GM10266 (cell line): ENCODE results near the gene FOXK1.

Experiments used
- DNase-seq: peaks from one replicate; pipeline ENCODE4 v3.0.0; 2012; ENCODE audit errors: extremely low spot score
- TF ChIP-seq, protein P1 (sequence below): IDR thresholded peaks from 2 replicates; pipeline ENCODE4 v1.5.1; 2012; ENCODE audit warnings: mild to moderate bottlenecking, low read depth; ENCODE audit not compliant: control insufficient read depth, insufficient read depth; ENCODE audit errors: missing control alignments

Gene FOXK1

DNA sequence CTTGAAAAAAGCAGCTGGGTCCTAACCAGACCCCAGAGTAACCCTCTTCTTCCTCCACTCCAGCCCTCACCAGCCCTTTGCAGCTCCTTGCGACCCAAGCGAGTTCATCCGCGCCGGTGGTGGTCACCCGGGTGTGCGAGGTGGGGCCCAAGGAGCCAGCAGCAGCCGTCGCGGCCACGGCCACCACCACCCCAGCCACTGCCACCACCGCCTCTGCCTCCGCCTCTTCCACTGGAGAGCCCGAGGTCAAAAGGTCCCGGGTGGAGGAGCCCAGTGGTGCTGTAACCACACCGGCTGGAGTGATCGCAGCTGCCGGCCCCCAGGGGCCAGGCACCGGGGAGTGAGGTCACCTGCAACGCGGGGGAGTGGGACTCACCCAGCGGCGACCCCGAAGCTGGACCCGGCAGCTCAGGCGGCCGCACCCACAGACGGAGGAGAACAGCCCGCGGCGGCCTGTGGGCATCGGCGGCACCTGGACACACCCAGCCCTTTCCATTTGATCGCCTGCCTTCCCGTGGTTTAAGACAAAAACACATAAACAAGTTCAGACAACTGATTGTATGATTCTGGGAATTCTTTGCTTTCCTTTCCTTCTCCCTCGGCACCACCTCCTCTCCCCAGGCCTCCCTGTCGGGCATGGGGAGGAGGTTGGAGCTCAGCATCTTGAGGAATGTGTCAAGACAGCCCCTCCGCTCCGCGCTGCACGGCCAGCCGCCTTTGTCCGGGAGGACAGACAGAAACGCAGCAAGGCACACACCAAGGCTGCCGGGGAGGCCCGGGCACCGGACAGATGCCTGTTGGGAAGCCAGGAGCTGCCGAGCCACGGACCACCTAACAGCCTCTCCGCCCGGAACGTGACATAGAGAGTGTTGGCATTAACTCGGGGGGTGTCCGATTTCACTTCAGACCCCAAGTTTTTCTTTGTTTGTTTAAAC lies 80.3 kb downstream of the FOXK1 start:
- no peak for DNase-seq
- TF ChIP-seq, protein P1, sequence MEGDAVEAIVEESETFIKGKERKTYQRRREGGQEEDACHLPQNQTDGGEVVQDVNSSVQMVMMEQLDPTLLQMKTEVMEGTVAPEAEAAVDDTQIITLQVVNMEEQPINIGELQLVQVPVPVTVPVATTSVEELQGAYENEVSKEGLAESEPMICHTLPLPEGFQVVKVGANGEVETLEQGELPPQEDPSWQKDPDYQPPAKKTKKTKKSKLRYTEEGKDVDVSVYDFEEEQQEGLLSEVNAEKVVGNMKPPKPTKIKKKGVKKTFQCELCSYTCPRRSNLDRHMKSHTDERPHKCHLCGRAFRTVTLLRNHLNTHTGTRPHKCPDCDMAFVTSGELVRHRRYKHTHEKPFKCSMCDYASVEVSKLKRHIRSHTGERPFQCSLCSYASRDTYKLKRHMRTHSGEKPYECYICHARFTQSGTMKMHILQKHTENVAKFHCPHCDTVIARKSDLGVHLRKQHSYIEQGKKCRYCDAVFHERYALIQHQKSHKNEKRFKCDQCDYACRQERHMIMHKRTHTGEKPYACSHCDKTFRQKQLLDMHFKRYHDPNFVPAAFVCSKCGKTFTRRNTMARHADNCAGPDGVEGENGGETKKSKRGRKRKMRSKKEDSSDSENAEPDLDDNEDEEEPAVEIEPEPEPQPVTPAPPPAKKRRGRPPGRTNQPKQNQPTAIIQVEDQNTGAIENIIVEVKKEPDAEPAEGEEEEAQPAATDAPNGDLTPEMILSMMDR, result no peak

DNA sequence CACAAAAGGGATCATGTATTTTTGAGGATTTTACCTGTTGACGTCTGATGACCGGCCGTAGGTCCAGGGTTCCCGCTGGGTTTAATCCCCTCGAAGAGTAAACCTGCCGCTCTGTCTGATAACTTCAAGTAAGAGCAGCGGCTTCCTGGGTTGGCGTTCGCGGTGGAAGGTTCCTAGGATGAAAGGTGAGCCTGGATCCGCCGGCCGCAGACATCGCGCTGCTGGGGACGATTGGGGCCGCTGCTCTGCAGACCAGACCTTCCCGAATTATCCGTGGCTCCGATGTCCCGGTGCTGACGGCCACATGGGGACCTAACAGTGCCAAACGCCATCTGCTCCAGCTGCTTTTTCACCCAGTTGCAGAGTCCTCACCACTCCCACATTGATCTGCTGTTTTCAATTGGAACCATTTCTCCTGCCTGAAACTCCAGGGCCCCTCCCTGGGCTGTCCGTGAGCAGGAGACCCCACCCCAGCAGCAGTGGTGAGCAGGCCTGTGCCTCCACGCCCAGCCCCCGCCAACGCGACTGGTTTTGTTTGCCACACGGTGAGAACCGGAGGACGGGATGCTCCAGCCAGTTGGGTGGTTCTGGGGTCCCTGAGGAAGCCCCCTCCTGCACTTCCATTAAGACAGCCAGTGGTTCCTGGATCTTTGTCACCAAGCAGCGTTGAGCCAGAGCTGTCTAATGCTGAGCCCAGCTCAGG lies 81.1 kb downstream of the FOXK1 start:
- TF ChIP-seq, protein P1, result no peak

DNA sequence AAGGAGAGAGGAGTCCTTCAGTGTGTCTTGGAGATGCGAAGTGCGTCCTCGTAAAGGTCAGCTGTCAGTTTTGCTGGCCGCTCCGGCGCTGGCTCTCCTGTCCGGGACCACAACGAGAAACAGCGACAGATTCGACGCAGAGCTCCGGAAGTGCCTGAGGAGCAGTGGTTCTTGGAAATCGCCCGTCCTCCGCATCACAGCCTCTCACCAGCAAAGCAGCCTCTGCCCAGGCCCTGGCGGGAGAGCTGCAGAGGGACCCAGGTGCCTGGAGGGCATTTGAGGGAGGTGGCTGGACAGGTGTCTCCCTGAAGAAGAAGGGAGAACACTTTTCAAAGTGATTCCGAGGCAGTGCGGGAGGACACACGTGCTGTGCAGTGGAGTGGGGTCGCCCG lies 81.7 kb downstream of the FOXK1 start:
- DNase-seq, result no peak
- TF ChIP-seq, protein P1, result no peak

More for the DNA sequence above, 81.1 kb downstream of the FOXK1 start:
- DNase-seq, result no peak

DNA sequence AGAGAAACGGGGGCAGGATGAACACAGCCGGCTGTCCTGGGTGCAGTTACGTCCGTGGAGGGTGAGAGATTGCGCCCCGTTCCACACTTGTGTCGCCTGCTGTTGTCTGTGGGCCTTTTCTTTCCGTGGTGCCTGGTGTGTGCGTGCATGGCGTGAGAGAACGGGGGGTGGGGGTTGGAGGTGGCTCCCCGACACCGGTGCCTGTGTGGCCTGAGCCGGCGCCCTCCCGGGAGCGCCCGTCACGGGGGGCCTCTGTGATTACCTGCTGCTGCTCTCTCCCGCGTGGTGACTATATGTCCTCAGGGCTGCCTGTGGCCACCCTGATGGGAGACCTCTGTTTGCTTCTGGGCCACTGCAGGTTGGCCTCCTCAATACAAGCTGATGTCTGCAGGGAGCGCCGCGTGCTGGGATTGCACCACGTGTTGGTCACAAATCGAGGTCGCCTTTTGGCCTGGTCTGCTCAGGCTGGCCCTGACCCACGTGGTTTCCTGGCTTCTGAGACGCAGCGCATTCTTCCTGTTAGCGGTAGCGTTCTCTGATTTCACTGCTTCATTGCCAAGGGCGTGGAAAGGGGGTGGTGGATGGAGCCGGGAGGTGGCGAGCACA lies 82.4 kb downstream of the FOXK1 start:
- DNase-seq, result no peak
- TF ChIP-seq, protein P1, result no peak

DNA sequence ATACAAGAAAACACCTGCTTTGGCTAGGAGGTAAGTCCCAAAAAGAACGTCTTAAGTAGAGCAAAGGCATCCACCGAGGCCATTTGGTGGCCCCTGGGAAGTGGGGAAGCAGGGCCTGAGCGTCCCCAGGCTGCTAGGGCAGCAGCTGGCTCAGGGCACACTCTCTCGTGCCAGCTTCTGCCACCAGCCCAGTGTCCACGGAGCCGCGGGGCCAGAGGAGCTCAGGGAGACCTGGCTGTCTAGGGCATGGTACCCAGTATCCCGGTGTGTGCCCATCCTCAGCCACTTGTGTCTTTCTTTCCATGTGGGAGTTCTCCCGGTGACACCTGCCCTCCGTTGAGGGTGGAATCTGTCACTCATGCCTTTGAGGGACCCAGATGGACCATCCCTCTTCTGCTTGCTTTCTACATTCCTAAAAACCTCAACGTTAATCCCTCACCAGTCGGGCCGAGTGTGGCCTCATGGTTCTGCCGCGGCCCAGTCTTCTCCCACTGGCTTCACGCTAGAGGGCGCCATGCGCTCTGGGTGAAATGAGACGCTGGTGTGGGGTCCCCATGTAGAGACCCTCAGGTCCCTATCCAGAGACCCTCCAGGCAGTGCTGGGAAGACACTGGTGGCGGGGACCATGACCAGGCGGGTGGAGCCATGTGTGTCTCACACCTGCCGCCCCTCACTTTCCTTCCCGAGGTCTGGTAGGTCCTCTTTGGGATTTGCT lies 83.8 kb downstream of the FOXK1 start:
- DNase-seq, result no peak
- TF ChIP-seq, protein P1, result no peak

DNA sequence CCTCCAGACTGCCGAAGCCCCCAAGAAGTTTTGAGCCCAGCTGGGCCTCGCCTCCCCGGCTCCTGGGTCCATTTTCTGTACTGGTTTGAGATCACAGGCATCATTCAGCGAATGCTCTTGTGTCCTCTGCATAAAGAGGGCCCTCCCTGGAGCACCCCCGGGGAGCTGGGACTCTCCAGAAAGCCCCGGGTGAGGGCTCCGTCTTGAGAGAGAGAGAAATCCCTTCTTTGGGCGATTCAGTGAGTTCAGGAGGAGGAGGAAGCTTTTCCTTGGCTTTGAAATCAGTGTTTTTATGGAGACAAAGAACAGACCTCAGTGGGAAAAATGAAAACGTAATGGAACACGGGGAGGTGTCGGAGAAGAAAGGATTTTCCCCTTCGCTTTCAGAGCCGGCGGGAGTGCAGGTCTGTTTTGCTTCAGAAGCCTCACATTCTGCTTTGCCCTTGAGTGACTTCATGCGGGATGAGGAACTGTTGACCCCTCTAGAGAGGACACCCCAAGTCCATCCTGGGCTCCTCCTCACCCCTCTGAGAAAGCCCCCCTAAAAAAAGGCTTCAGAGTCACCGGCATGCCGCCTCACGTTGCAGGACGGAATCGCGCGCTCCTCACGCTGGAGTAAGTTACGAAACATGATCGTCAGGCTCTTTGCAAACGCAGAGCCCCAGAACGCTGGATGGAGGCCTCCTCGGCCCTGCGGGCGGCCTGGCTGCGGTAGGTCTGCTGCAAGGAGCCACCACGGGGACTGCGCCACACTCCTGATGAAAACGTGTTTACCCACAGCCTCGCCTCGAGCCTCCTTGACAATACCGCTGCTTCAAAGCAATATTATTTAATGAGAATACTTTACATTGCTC lies 84.8 kb downstream of the FOXK1 start:
- DNase-seq, result no peak
- TF ChIP-seq, protein P1, result no peak
